Left lung (tissue), 10 donors: ENCODE measurements around the gene COMMD1. TPM values are rescaled to one million over a fixed set of nuclear protein-coding genes. Genes with fewer than 3 reads are reported as not detected.
"Not testable (repeated sequence)": the region's sequence is repeated elsewhere in the genome, so short reads cannot be mapped to it uniquely, and the experiment has no call there.

Source experiments
- ATAC-seq: fragments of 200-7000 bp; cut with Tn5 transposase; one replicate; pipeline ENCODE4 v1.9.1; 2020; ENCODE audit warnings: moderate library complexity
- DNase-seq, 4 donors: peaks; one replicate each; pipeline ENCODE4 v3.0.0-alpha.2; 2013 to 2020
- H3K27ac ChIP-seq, 2 donors: fragments of 200-600 bp; sonication (generic) in 1 of 2; one replicate each; pipeline versions ENCODE4 v1.5.0 to v1.8.0; 2020 to 2021
- H3K27me3 ChIP-seq, 2 donors: fragments of 200-600 bp; sonication (generic) in 1 of 2; one replicate each; pipeline versions ENCODE4 v1.5.0 to v1.8.0; 2020 to 2021
- H3K36me3 ChIP-seq, 2 donors: fragments of 200-600 bp; sonication (generic) in 1 of 2; one replicate each; pipeline versions ENCODE4 v1.5.0 to v1.8.0; 2020 to 2021
- H3K4me1 ChIP-seq, 2 donors: fragments of 200-600 bp; one replicate each; pipeline ENCODE4 v1.8.0; 2021
- H3K4me3 ChIP-seq, 2 donors: fragments of 200-600 bp; sonication (generic) in 1 of 2; one replicate each; pipeline versions ENCODE4 v1.5.0 to v1.8.0; 2020 to 2021; ENCODE audit warnings: mild to moderate bottlenecking in 1 of 2
- H3K9me3 ChIP-seq, 2 donors: fragments of 200-600 bp; sonication (generic) in 1 of 2; one replicate each; pipeline versions ENCODE4 v1.5.0 to v1.8.0; 2020 to 2021
- CTCF ChIP-seq, 2 donors: fragments of 200-600 bp; sonication (generic) in 1 of 2; IDR thresholded peaks; one replicate each; pipeline versions ENCODE4 v1.5.0 to v1.8.0; 2021; ENCODE audit warnings: antibody characterized with exemption in 2 of 2
- intact Hi-C, 2 donors: fragments of 100-400 bp; cut with DNase I; formaldehyde crosslinking; loops; one replicate each; pipeline versions ENCODE4 v1.11.2 to v1.14.2; 2022
- polyA plus RNA-seq, 6 donors: library from polyadenylated mRNA; unstranded; fragments of 120-200 nt; gene quantifications; one replicate each; pipeline ENCODE4 v1.2.1, GENCODE V29; 2013; ENCODE audit not compliant: insufficient read length in 6 of 6
- total RNA-seq, 2 donors: library from RNA; stranded (reverse); fragmentation: NEBNext Ultra II Directional; extraction: Animal tissue kit (Norgen Biotek cat#: 25700); gene quantifications; one replicate each; pipeline ENCODE4 v1.2.1, GENCODE V29; 2021
- donor health status: DM: no; HTN: yes; CAD: no.
- donor health status: DM: no; HTN: no; CAD: no.

COMMD1 gene
- total and polyA plus RNA-seq, 8 donors: 34.1 to 91.5 (median 77.3) TPM

GRCh38 chr2:61952288-61952687 lies 46.8 kb downstream of the COMMD1 start:
- no peak for TF ChIP-seq CTCF (IDR thresholded peaks at IDR 0.05)
- H3K27ac ChIP-seq: no peak overlapping the region
- no peaks in the 10 kb centered on the region for H3K36me3 ChIP-seq
- DNase-seq (no peak), ATAC-seq (no peak)
- H3K27me3 ChIP-seq: no peaks in the 10 kb centered on the region
- H3K4me1 ChIP-seq: no peaks in the 10 kb centered on the region
- no peaks in the 10 kb centered on the region for H3K9me3 ChIP-seq
- H3K4me3 ChIP-seq: no peak overlapping the region
- intact Hi-C loops: no loop called here

- H3K27ac ChIP-seq, H3K9me3 ChIP-seq, ATAC-seq, H3K4me1 ChIP-seq, intact Hi-C loops, DNase-seq, H3K4me3 ChIP-seq, H3K27me3 ChIP-seq, H3K36me3 ChIP-seq: not testable (repeated sequence)
These were observed 49.4 kb downstream of the COMMD1 start for GRCh38 chr2:61954856-61955255.

GRCh38 chr2:61959381-61960293 lies 54.2 kb downstream of the COMMD1 start:
- Histone ChIP-seq H3K4me1 (peaks cover 0 to 5% of the 10 kb centered on the region in 2 donors), H3K36me3 (no peaks in the 10 kb centered on the region), H3K4me3 (no peak overlapping the region), H3K27ac (no peak overlapping the region), H3K9me3 (no peaks in the 10 kb centered on the region), H3K27me3 (no peaks in the 10 kb centered on the region)
- intact Hi-C loops: no loop called here
- no peak for ATAC-seq
- TF ChIP-seq CTCF (IDR thresholded peaks at IDR 0.05): no peak
- DNase-seq: no peak

GRCh38 chr2:61961231-61961901 lies 55.9 kb downstream of the COMMD1 start:
- Histone ChIP-seq H3K27me3 (no peaks in the 10 kb centered on the region), H3K4me1 (peaks cover 0 to 5% of the 10 kb centered on the region in 2 donors), H3K9me3 (no peaks in the 10 kb centered on the region), H3K4me3 (no peak overlapping the region), H3K36me3 (no peaks in the 10 kb centered on the region), H3K27ac (no peak overlapping the region)
- DNase-seq: no peak
- intact Hi-C loops: no loop called here
- no peak for TF ChIP-seq CTCF (IDR thresholded peaks at IDR 0.05)
- ATAC-seq: no peak

GRCh38 chr2:61962095-61962984 lies 56.9 kb downstream of the COMMD1 start:
- no peak for ATAC-seq
- peaks cover 0 to 5% of the 10 kb centered on the region in 2 donors for H3K4me1 ChIP-seq
- H3K27me3 ChIP-seq: no peaks in the 10 kb centered on the region
- H3K4me3 ChIP-seq: no peak overlapping the region
- no peak for TF ChIP-seq CTCF (IDR thresholded peaks at IDR 0.05)
- intact Hi-C loops: no loop called here
- no peak overlapping the region for H3K27ac ChIP-seq
- DNase-seq: no peak
- H3K36me3 ChIP-seq: no peaks in the 10 kb centered on the region
- no peaks in the 10 kb centered on the region for H3K9me3 ChIP-seq
